RWPE1 (cell line): ENCODE measurements around the gene TWIST2.

Source experiments
- CTCF ChIA-PET: fragments of 350-600 bp; sonication (Branson Sonifier 250); formaldehyde crosslinking; extraction: SDS; loops from one replicate; lab custom pipeline; 2021; lab: Yijun Ruan, JAX
- POLR2A ChIA-PET: fragments of 400-600 bp; formaldehyde crosslinking; extraction: SDS; loops from one replicate; lab custom pipeline; 2020; ENCODE audit warnings: antibody characterized with exemption; ENCODE audit not compliant: low non-redundant PET; lab: Yijun Ruan, JAX
- DNase-seq: peaks from one replicate; pipeline ENCODE4 v3.0.0; 2012; ENCODE audit warnings: low spot score
- H3K27ac ChIP-seq: fragments of 450-650 bp; 2 replicates; pipeline ENCODE4 v1.5.1; 2017
- TF ChIP-seq, protein P1 (sequence below): fragments of 450-650 bp; conservative IDR thresholded peaks from 2 replicates; pipeline ENCODE4 v1.5.1; 2017; ENCODE audit warnings: low read depth, mild to moderate bottlenecking

Gene TWIST2

DNA sequence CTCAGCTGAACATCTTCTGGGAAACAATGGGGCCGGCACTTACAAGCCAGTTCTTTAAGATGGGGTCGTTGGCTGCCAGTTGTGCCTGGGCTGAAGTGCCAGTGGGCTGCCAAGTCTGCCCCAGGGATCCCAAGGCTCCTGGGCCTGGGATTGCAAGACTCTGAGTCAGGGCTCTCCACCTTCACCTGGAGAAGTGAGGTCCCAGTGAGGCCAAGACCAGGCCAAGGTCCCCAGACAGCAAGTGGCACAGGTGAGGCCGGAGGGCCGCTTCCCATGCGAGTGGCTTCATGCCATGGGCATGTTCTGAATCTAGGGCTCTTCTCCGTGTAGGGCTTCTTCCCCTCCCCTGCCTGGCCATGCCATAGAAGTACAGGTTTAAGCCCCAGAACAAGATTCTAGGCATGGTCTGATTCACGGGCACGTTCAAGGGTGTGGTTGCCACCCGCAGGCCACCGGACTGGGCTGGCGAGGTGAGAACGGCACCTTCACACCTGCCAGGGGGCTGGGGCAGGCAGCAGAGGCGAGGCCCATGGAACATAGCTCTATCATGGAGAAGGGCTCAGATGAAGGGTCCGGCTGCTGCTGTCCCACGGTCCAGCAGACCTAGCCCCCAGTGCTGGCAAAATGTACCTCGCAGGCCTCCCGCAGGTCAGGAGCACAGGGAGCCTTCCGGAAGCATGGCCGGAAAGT is 36.4 kb downstream of the TWIST2 start:
- no peak overlapping the region for H3K27ac ChIP-seq
- POLR2A ChIA-PET, result no interaction called here
- CTCF ChIA-PET, result no interaction called here

DNA sequence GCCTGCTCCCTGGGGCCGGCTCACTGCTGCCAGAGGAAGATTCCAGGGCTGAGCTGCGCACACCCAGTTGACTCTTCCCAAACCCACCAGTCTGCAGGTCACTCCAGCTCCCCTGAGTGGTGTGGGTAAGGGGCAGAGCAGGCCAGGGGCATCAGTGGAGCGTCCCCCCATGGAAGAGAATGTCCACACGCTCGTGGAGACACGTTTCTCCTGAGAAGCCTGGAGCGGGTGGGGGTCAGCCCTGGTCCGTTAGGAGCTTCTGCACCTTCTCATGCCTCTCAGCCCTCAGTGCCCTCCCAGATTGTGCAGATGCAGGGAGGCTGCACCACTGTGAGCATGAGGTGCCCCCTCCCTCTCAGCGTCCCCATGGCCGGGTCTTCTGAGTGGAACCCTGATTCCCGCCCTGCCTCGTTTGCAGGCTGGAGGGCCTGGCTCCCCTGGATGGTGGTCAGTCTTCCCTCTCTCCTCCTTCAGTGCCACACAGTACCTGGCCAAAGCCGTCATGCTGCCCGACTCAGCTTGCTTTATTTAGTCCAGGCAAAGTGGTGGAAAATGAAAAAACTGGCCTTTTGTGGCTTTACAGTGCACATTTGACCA is 37.0 kb downstream of the TWIST2 start:
- CTCF ChIA-PET, result no interaction called here

More for the DNA sequence above, 36.4 kb downstream of the TWIST2 start:
- TF ChIP-seq, protein P1, sequence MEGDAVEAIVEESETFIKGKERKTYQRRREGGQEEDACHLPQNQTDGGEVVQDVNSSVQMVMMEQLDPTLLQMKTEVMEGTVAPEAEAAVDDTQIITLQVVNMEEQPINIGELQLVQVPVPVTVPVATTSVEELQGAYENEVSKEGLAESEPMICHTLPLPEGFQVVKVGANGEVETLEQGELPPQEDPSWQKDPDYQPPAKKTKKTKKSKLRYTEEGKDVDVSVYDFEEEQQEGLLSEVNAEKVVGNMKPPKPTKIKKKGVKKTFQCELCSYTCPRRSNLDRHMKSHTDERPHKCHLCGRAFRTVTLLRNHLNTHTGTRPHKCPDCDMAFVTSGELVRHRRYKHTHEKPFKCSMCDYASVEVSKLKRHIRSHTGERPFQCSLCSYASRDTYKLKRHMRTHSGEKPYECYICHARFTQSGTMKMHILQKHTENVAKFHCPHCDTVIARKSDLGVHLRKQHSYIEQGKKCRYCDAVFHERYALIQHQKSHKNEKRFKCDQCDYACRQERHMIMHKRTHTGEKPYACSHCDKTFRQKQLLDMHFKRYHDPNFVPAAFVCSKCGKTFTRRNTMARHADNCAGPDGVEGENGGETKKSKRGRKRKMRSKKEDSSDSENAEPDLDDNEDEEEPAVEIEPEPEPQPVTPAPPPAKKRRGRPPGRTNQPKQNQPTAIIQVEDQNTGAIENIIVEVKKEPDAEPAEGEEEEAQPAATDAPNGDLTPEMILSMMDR, result no peak
- no peak for DNase-seq

DNA sequence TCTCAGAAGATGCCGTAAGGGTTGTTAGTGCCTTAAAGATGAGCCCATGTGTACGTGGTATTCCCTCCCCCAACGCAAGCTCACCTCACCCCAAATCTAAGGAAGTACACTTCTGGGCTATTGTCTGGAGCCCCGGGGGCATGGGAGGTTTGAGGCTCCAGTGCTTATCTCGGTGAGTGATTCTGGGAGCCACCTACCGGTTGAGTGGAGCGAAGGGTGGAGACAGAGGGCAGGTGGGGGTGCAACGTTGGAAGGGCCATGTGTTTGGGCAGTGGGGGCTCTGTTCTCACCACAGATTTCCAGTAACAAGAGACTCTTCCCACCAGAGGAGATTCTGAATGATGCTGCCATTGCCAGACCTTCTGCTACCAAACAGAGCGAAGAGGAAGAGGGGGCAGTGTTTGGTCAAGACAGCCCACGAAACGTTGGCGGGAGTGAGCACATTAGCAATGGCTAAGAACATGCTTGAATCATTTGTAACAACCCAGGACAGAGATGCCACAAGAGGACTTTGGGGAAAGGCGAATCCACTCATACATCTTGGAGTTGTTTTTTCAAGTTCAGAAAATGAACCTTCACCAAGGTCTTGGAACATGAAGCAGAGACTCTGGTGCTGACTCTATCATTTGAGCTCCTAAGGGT is 38.7 kb downstream of the TWIST2 start:
- H3K27ac ChIP-seq, result no peak overlapping the region
- TF ChIP-seq, protein P1, result no peak
- POLR2A ChIA-PET, result no interaction called here
- CTCF ChIA-PET, result no interaction called here
- no peak for DNase-seq

More for the DNA sequence above, 37.0 kb downstream of the TWIST2 start:
- no peak overlapping the region for H3K27ac ChIP-seq
- TF ChIP-seq, protein P1, result no peak
- no peak for DNase-seq
- POLR2A ChIA-PET, result no interaction called here

DNA sequence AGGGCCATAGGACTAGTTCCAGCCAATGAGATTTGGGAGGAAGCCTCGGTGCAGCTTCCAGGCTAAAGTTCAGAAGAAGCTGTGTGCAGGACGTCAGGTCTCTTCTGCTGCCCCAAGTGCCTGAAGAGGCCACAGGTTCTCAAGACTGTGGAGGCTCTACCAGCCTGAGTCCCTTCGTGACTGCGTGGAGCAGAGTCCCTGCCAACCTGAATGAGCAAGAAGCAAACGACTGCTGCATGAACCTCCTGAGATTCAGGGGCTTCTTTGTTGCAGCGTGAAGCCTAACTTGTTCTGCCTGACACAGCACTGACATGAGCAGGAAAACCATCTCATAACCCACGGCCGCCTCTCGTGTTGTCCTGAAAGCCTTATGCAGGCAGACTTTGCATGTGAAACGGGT is 39.7 kb downstream of the TWIST2 start:
- DNase-seq, result no peak
- POLR2A ChIA-PET, result no interaction called here
- CTCF ChIA-PET, result no interaction called here
- TF ChIP-seq, protein P1, result no peak
- H3K27ac ChIP-seq, result no peak overlapping the region

GRCh38 chr2:238888781-238889180 is 40.9 kb downstream of the TWIST2 start:
- TF ChIP-seq, protein P1, result no peak
- ChIA-PET CTCF (no interaction called here), POLR2A (no interaction called here)
- no peak for DNase-seq
- no peak overlapping the region for H3K27ac ChIP-seq

DNA sequence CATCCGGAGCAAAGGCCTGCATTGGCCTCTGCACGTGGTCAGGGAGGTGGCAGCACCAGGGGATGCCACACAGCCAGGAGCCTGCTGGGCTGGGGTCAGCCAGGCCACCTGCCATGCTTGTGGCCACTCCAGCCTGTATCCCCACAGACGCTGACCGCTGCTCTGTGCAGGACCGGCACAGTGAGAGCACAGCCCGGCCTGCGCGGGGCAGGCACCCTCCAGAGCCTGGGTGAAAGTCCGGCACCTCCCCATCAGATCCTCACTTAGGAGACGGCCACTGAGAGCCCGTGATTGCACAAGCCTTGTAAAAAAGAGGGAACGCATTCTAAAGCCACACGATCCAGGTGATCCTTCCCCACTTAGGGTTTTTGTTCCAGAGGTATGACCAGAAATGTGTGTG is 42.2 kb downstream of the TWIST2 start:
- ChIA-PET CTCF (no interaction called here), POLR2A (no interaction called here)
- TF ChIP-seq, protein P1, result no peak
- DNase-seq, result no peak
- no peak overlapping the region for H3K27ac ChIP-seq
